SU-DHL-6 (cell line): ENCODE results near the gene COPZ1.

Experiments used
- H2AFZ ChIP-seq: fragments of 200-600 bp; sonication (generic); 2 replicates; pipeline ENCODE4 v1.6.1; 2014; ENCODE audit warnings: low read depth, mild to moderate bottlenecking, moderate library complexity, mixed read lengths, antibody characterized with exemption, low read length; ENCODE audit not compliant: severe bottlenecking
- H3F3A ChIP-seq: fragments of 200-600 bp; shearing (Covaris generic); 2 replicates; pipeline ENCODE4 v1.6.0; 2016; ENCODE audit warnings: antibody characterized with exemption, mild to moderate bottlenecking; ENCODE audit not compliant: insufficient read depth
- H3K27ac ChIP-seq: fragments of 200-600 bp; sonication (generic); 2 replicates; pipeline ENCODE4 v1.5.1; 2016; ENCODE audit warnings: low read depth, mild to moderate bottlenecking, low read length, moderate library complexity, mixed read lengths
- H3K27me3 ChIP-seq: fragments of 200-600 bp; sonication (generic), shearing (Covaris generic); 2 replicates; pipeline ENCODE4 v1.6.0; 2014; ENCODE audit warnings: mild to moderate bottlenecking, low read length
- H3K36me3 ChIP-seq: fragments of 200-600 bp; sonication (generic); 2 replicates; pipeline ENCODE4 v1.6.1; 2014; ENCODE audit warnings: mild to moderate bottlenecking, low read length, mixed read lengths
- H3K4me2 ChIP-seq: fragments of 300-600, 200-600 bp; shearing (Covaris generic), sonication (generic); 2 replicates; pipeline ENCODE4 v1.6.0; 2014; ENCODE audit warnings: low read length, low read depth, mild to moderate bottlenecking; ENCODE audit not compliant: poor library complexity, severe bottlenecking
- H3K4me3 ChIP-seq: fragments of 200-600 bp; sonication (generic); 2 replicates; pipeline ENCODE4 v1.5.1; 2014; ENCODE audit warnings: antibody characterized with exemption, low read length, mild to moderate bottlenecking, mixed read lengths; ENCODE audit not compliant: insufficient read depth, poor library complexity, severe bottlenecking
- H3K79me2 ChIP-seq: fragments of 200-600 bp; sonication (generic); 2 replicates; pipeline ENCODE4 v1.6.1; 2014; ENCODE audit warnings: mild to moderate bottlenecking, low read length, moderate library complexity; ENCODE audit not compliant: insufficient read depth
- H3K9ac ChIP-seq: fragments of 200-600 bp; sonication (generic); 2 replicates; pipeline ENCODE4 v1.7.0; 2014; ENCODE audit warnings: mild to moderate bottlenecking, low read length
- H3K9me2 ChIP-seq: fragments of 200-600 bp; sonication (generic); replicated peaks from 2 replicates; pipeline ENCODE4 v1.6.1; 2014; ENCODE audit warnings: low read length; ENCODE audit not compliant: insufficient read depth
- H3K9me3 ChIP-seq: fragments of 200-600 bp; sonication (generic); 2 replicates; pipeline ENCODE4 v1.6.1; 2014; ENCODE audit warnings: low read length, mixed read lengths; ENCODE audit not compliant: insufficient read depth
- H4K20me1 ChIP-seq: fragments of 200-600 bp; sonication (generic); 2 replicates; pipeline ENCODE4 v1.6.1; 2014; ENCODE audit warnings: low read depth, mild to moderate bottlenecking, antibody characterized with exemption, low read length, moderate library complexity, mixed read lengths
- CTCF ChIP-seq: fragments of 200-600 bp; sonication (generic); IDR thresholded peaks from one replicate; pipeline ENCODE4 v1.5.1; 2017; ENCODE audit warnings: antibody characterized with exemption, mild to moderate bottlenecking, low read length, moderate library complexity; ENCODE audit not compliant: insufficient read depth, poor library complexity, severe bottlenecking
- EZH2phosphoT487 ChIP-seq: fragments of 200-600 bp; sonication (generic), shearing (Covaris generic); conservative IDR thresholded peaks from 2 replicates; pipeline ENCODE4 v1.6.1; 2018; ENCODE audit warnings: mild to moderate bottlenecking, antibody characterized with exemption, low read length, moderate library complexity, mixed read lengths

The COPZ1 gene

GRCh38 chr12:54341378-54342300 is 16.7 kb downstream of the COPZ1 start:
- Histone ChIP-seq H3K9ac (no peak overlapping the region), H3K9me2 (no peaks in the 10 kb centered on the region), H4K20me1 (no peaks in the 10 kb centered on the region), H3K4me2 (no peak overlapping the region), H3K4me3 (no peak overlapping the region), H3F3A (no peaks in the 10 kb centered on the region), H3K9me3 (no peaks in the 10 kb centered on the region), H3K27me3 (no peaks in the 10 kb centered on the region), H3K27ac (no peak overlapping the region), H3K79me2 (no peaks in the 10 kb centered on the region), H2AFZ (no peak overlapping the region), H3K36me3 (peaks cover 8% of the 10 kb centered on the region; the same call in 1 of the 2 replicates)
- TF ChIP-seq CTCF, result no peak
- TF ChIP-seq EZH2phosphoT487, result no peak

GRCh38 chr12:54349036-54349435 is 24.1 kb downstream of the COPZ1 start:
- no peak overlapping the region for H3K4me2 ChIP-seq

GRCh38 chr12:54349679-54350078 is 24.7 kb downstream of the COPZ1 start:
- Histone ChIP-seq H4K20me1 (no peaks in the 10 kb centered on the region), H3K27me3 (no peaks in the 10 kb centered on the region), H3K4me2 (no peak overlapping the region), H3K36me3 (0 out of 2 replicates have a peak, but pooled peaks cover 7% of the 10 kb centered on the region), H3K9ac (no peak overlapping the region), H2AFZ (no peak overlapping the region), H3K4me3 (no peak overlapping the region), H3F3A (no peaks in the 10 kb centered on the region), H3K27ac (no peak overlapping the region), H3K79me2 (no peaks in the 10 kb centered on the region), H3K9me2 (no peaks in the 10 kb centered on the region), H3K9me3 (no peaks in the 10 kb centered on the region)
- TF ChIP-seq CTCF, result no peak
- TF ChIP-seq EZH2phosphoT487, result no peak

More at GRCh38 chr12:54349036-54349435, 24.1 kb downstream of the COPZ1 start:
- no peaks in the 10 kb centered on the region for H4K20me1 ChIP-seq
- no peaks in the 10 kb centered on the region for H3F3A ChIP-seq
- H3K9me2 ChIP-seq, result no peaks in the 10 kb centered on the region
- 0 out of 2 replicates have a peak, but pooled peaks cover 7% of the 10 kb centered on the region for H3K36me3 ChIP-seq
- no peaks in the 10 kb centered on the region for H3K9me3 ChIP-seq
- H3K27me3 ChIP-seq, result no peaks in the 10 kb centered on the region
- no peaks in the 10 kb centered on the region for H3K79me2 ChIP-seq
- TF ChIP-seq EZH2phosphoT487 (no peak), CTCF (no peak)
- H3K27ac ChIP-seq, result no peak overlapping the region
- no peak overlapping the region for H2AFZ ChIP-seq
- H3K4me3 ChIP-seq, result no peak overlapping the region
- H3K9ac ChIP-seq, result no peak overlapping the region
